ENCODE results near the gene BEND3.

- TF ChIP-seq EZH2 (optimal IDR thresholded peaks at IDR 0.05; ENCODE audit: low read depth, low read length) (no peak), CTCF (IDR thresholded peaks at IDR 0.05; ENCODE audit: low read length) (no peak), EZH2phosphoT487 (IDR thresholded peaks at IDR 0.05; ENCODE audit: low read length) (no peak)
Observed at GRCh38 chr6:107107791-107108190, 7.5 kb downstream of the BEND3 start.

Data from MM.1S (cell line).